ENCODE measurements around the gene GRK6.

GRCh38 chr5:177470759-177471536, 44.5 kb downstream of the GRK6 start:
- no peak for TF ChIP-seq ETS1 (conservative IDR thresholded peaks at IDR 0.05; ENCODE audit: control insufficient read depth, low read depth, low read length)
- no peak for TF ChIP-seq SAFB2 (IDR thresholded peaks at IDR 0.05; ENCODE audit: borderline replicate concordance, low read depth, low read length, severe bottlenecking)
- no peak for TF ChIP-seq HNRNPL (IDR thresholded peaks at IDR 0.05; ENCODE audit: low read depth, low read length)
- TF ChIP-seq RBBP5 (IDR thresholded peaks at IDR 0.05; ENCODE audit: borderline replicate concordance, insufficient read depth, low read length, poor library complexity, severe bottlenecking) = no peak
- no peak for TF ChIP-seq PHF8 (IDR thresholded peaks at IDR 0.05; ENCODE audit: borderline replicate concordance, low read length)
- TF ChIP-seq, protein P1, sequence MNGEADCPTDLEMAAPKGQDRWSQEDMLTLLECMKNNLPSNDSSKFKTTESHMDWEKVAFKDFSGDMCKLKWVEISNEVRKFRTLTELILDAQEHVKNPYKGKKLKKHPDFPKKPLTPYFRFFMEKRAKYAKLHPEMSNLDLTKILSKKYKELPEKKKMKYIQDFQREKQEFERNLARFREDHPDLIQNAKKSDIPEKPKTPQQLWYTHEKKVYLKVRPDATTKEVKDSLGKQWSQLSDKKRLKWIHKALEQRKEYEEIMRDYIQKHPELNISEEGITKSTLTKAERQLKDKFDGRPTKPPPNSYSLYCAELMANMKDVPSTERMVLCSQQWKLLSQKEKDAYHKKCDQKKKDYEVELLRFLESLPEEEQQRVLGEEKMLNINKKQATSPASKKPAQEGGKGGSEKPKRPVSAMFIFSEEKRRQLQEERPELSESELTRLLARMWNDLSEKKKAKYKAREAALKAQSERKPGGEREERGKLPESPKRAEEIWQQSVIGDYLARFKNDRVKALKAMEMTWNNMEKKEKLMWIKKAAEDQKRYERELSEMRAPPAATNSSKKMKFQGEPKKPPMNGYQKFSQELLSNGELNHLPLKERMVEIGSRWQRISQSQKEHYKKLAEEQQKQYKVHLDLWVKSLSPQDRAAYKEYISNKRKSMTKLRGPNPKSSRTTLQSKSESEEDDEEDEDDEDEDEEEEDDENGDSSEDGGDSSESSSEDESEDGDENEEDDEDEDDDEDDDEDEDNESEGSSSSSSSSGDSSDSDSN (IDR thresholded peaks at IDR 0.05; ENCODE audit: borderline replicate concordance in 1 of 2, low read depth in 2 of 2, low read length in 2 of 2) = no peak
- no peak for TF ChIP-seq ARID2 (IDR thresholded peaks at IDR 0.05)
- TF ChIP-seq, protein P2, sequence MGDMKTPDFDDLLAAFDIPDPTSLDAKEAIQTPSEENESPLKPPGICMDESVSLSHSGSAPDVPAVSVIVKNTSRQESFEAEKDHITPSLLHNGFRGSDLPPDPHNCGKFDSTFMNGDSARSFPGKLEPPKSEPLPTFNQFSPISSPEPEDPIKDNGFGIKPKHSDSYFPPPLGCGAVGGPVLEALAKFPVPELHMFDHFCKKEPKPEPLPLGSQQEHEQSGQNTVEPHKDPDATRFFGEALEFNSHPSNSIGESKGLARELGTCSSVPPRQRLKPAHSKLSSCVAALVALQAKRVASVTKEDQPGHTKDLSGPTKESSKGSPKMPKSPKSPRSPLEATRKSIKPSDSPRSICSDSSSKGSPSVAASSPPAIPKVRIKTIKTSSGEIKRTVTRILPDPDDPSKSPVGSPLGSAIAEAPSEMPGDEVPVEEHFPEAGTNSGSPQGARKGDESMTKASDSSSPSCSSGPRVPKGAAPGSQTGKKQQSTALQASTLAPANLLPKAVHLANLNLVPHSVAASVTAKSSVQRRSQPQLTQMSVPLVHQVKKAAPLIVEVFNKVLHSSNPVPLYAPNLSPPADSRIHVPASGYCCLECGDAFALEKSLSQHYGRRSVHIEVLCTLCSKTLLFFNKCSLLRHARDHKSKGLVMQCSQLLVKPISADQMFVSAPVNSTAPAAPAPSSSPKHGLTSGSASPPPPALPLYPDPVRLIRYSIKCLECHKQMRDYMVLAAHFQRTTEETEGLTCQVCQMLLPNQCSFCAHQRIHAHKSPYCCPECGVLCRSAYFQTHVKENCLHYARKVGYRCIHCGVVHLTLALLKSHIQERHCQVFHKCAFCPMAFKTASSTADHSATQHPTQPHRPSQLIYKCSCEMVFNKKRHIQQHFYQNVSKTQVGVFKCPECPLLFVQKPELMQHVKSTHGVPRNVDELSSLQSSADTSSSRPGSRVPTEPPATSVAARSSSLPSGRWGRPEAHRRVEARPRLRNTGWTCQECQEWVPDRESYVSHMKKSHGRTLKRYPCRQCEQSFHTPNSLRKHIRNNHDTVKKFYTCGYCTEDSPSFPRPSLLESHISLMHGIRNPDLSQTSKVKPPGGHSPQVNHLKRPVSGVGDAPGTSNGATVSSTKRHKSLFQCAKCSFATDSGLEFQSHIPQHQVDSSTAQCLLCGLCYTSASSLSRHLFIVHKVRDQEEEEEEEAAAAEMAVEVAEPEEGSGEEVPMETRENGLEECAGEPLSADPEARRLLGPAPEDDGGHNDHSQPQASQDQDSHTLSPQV (IDR thresholded peaks at IDR 0.05) = no peak

All from K562 (cell line).